Measurements from ENCODE around the gene USP43. TPM values are rescaled to one million over a fixed set of nuclear protein-coding genes. Genes with fewer than 3 reads are reported as not detected.
A peak's percentile ranks its signal among the peaks of the same experiment; 100 is the strongest.

USP43 gene
- total and polyA plus RNA-seq, 12 donors = 0.11 to 1.2 (median 0.54) TPM; not detected in 2

DNA sequence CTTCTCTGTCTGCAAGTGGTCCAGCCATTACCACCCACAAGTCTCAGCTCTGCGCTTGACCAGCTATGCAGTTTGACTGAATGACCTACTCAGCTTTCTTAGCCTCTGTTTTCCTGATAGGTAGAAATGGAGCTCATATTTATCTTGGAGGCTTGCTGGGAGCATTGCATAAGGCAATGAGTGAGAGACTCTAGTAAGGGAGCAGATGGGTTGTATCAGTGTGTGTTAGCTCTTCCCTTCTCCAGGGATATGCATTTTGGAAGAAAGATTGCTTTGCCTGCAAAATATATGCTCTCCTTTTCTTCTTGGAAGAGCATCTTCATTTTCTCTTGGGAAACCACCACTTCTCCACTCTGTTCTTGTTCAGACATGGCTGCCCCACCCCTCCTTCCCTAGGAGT is 120.0 kb downstream of the USP43 start:
- no peaks in the 10 kb centered on the region for H3K9me3 ChIP-seq (replicated peaks in 1 of 3)
- H3K27me3 ChIP-seq = peaks cover 7% of the 10 kb centered on the region
- no peak overlapping the region for H3K4me3 ChIP-seq
- intact Hi-C loops (cut with DNase I) = no loop called here
- TF ChIP-seq POLR2A (IDR thresholded peaks at IDR 0.05) = no peak
- TF ChIP-seq, protein P1, sequence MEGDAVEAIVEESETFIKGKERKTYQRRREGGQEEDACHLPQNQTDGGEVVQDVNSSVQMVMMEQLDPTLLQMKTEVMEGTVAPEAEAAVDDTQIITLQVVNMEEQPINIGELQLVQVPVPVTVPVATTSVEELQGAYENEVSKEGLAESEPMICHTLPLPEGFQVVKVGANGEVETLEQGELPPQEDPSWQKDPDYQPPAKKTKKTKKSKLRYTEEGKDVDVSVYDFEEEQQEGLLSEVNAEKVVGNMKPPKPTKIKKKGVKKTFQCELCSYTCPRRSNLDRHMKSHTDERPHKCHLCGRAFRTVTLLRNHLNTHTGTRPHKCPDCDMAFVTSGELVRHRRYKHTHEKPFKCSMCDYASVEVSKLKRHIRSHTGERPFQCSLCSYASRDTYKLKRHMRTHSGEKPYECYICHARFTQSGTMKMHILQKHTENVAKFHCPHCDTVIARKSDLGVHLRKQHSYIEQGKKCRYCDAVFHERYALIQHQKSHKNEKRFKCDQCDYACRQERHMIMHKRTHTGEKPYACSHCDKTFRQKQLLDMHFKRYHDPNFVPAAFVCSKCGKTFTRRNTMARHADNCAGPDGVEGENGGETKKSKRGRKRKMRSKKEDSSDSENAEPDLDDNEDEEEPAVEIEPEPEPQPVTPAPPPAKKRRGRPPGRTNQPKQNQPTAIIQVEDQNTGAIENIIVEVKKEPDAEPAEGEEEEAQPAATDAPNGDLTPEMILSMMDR (IDR thresholded peaks at IDR 0.05) = no peak
- 80 to 91% (median 83%) methylated on average over 1 of the region's 1 CpG for WGBS, 4 donors
- DNase-seq = no peak
- no peaks in the 10 kb centered on the region for H3K36me3 ChIP-seq (replicated peaks in 1 of 2)
- no peaks in the 10 kb centered on the region for H3K4me1 ChIP-seq (replicated peaks in 1 of 2)
- H3K27ac ChIP-seq = no peak overlapping the region

DNA sequence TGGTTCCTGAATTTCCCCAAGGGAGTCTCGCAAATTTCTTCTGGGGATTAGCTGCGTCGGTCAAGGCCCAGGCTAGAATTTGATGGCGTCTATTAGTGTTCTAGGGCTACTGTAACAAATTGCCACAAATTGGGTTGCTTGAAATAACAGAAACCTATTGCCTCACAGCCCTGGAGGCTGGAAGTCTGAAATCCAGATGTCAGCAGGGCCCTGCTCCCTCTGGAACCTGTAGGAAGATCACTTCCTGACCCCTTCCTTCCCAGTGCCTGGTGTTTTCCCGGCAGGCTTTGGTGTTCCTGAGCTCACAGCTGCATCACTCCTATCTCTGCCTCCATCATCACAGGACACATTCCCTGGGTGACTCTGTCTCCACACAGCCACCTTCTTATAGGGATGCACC is 121.7 kb downstream of the USP43 start:
- Histone ChIP-seq H3K4me1 (replicated peaks in 1 of 2) (no peaks in the 10 kb centered on the region), H3K27ac (no peak overlapping the region), H3K36me3 (replicated peaks in 1 of 2) (no peaks in the 10 kb centered on the region), H3K4me3 (no peak overlapping the region), H3K9me3 (replicated peaks in 1 of 3) (no peaks in the 10 kb centered on the region), H3K27me3 (peaks cover 7% of the 10 kb centered on the region)
- WGBS, 4 donors = 58 to 70% (median 63%) methylated on average over 5 of the region's 5 CpGs
- intact Hi-C loops (cut with DNase I) = no loop called here
- DNase-seq = no peak
- TF ChIP-seq, protein P1 (IDR thresholded peaks at IDR 0.05) = no peak
- no peak for TF ChIP-seq POLR2A (IDR thresholded peaks at IDR 0.05)

DNA sequence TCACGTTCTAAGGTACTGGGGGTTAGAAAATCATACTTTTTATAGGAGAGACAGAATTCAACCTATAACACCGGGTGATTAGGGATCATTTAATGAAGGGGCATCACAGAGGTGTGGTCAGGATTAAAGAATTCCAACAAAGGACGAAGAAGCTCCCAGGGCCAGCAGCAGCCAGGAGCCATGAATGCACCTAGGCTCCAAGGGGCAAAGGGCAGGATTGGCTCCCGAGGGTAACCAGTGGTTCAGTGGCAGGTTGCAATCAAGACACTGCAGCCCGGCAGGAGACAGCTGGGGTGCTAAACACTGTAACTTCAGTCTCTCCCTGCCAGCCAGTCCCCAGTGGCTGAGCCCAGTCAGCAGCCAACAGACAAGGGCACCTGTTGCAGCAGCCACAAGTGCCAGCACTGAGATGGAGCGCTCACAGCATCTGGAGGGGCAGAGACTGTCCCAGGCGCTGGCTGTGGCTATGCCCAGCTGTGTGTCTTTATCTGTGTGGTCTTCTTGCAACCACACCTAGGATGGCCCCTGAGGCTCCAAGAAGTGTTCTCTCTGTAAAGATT is 122.2 kb downstream of the USP43 start:
- no peaks in the 10 kb centered on the region for H3K4me1 ChIP-seq (replicated peaks in 1 of 2)
- no peak overlapping the region for H3K27ac ChIP-seq
- H3K36me3 ChIP-seq (replicated peaks in 1 of 2) = no peaks in the 10 kb centered on the region
- no peaks in the 10 kb centered on the region for H3K9me3 ChIP-seq (replicated peaks in 1 of 3)
- H3K4me3 ChIP-seq = no peak overlapping the region
- WGBS, 4 donors = 53 to 81% (median 69%) methylated on average over 4 to 7 of the region's 7 CpGs
- no peak for DNase-seq
- TF ChIP-seq, protein P1 (IDR thresholded peaks at IDR 0.05) = no peak
- no peak for TF ChIP-seq POLR2A (IDR thresholded peaks at IDR 0.05)
- H3K27me3 ChIP-seq = peaks cover 7% of the 10 kb centered on the region
- intact Hi-C loops (cut with DNase I) = no loop called here

DNA sequence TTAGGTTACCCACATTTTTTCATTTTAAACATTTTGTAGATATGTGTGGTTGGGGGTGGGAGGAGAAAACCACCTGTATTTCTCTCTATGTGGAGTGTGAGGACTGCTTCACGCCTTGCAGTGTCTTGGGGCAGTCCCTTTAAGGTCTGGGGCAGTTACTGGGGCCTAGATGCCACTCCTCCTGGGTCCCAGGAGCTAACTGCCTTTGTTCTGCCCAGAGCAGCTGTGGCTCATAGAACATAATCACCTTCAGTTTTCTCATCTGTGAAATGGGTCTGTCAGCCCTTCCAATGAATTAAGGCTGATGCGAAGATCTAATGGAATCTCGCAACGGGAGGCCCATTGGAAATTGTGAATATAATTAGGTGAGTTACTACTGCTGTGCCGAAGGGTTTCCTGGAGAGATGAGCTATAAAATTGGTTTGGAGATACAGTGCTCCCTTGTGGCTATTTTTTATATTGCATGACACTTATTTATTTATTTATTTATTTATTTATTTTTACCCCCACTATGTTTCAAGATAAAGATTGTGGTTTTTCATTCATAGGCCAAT is 123.1 kb downstream of the USP43 start:
- TF ChIP-seq POLR2A (IDR thresholded peaks at IDR 0.05) = no peak
- TF ChIP-seq, protein P1 (IDR thresholded peaks at IDR 0.05) = peak in 5 of 6 experiments; percentile 36 to 86 (median 65)
- H3K9me3 ChIP-seq (replicated peaks in 1 of 3) = no peaks in the 10 kb centered on the region
- no peaks in the 10 kb centered on the region for H3K4me1 ChIP-seq (replicated peaks in 1 of 2)
- 33 to 38% (median 34%) methylated on average over 5 of the region's 5 CpGs for WGBS, 4 donors
- H3K27me3 ChIP-seq = peaks cover 10% of the 10 kb centered on the region
- intact Hi-C loops (cut with DNase I) = no loop called here
- H3K27ac ChIP-seq = no peak overlapping the region
- no peak for DNase-seq
- H3K36me3 ChIP-seq (replicated peaks in 1 of 2) = no peaks in the 10 kb centered on the region
- H3K4me3 ChIP-seq = no peak overlapping the region

Measured in adrenal gland (tissue), 12 donors.